HPDE6-E6E7 (cell line): Measurements from ENCODE around the gene DERL3.
A peak's percentile ranks its signal among the peaks of the same experiment; 100 is the strongest.

ENCODE experiments used
- DNase-seq: peaks from one replicate; pipeline ENCODE4 v3.0.0; 2011; ENCODE audit warnings: missing footprints; ENCODE audit errors: extremely low spot score

DERL3 gene

DNA sequence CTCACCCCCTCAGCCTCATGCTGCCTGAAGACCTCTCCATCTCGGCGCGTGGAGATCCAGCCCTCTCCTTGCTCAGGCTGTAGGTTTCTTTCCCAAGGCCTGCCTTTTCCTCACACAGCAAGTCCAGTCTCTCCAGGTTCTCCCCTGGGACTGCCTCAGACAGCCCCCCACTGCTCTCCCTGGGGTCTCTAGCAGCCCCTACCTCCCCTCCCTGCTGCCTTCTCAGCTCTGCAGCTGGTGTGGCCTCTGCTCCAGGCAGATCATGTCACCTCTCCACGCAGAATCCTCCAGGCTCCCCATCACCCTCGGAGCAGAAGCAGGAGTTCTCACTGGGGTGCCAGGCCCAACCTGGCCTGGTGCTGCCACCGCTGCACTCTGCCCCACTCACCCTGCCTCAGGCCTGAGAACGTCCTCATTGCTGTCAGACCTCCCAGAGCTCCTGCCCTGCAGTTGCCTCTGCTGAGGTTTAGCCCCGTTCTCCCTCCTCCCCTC lies 36.9 kb downstream of the DERL3 start:
- DNase-seq, result no peak

DNA sequence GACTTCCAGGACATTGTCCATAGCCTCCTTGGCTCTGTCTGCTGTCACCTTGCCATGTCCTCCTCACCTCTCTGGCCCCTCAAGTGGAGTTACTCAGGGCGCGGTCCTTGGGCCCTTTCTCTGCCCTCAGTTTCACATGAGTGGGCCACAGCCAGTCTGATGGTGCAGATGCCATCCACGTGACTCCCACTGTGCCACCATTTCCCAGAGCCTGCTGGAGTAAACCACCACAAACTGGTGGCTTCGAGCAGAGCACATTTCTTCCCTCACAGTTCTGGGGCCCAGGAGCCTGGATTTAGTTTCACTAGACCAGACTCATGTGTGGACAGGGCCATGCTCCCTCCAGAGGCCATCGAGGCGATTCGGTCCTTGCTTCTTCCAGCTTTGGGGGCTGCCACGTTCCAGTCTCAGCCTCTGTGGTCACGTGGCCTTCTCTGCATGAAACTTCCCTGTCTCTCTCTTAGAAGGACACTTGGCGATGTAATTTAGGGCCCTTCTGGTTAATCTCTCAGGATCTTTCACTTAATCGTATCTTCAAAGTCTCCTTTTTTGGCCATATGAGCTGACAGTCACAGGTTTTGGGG lies 37.5 kb downstream of the DERL3 start:
- no peak for DNase-seq

GRCh38 chr22:23800297-23801237 lies 38.2 kb downstream of the DERL3 start:
- DNase-seq, result no peak

- DNase-seq, result no peak
Measured at GRCh38 chr22:23796461-23796860, 42.3 kb downstream of the DERL3 start.

- DNase-seq, result no peak
Measured at GRCh38 chr22:23793326-23793725, 45.5 kb downstream of the DERL3 start.

- no peak for DNase-seq
Measured at GRCh38 chr22:23791738-23792645, 46.8 kb downstream of the DERL3 start.

DNA sequence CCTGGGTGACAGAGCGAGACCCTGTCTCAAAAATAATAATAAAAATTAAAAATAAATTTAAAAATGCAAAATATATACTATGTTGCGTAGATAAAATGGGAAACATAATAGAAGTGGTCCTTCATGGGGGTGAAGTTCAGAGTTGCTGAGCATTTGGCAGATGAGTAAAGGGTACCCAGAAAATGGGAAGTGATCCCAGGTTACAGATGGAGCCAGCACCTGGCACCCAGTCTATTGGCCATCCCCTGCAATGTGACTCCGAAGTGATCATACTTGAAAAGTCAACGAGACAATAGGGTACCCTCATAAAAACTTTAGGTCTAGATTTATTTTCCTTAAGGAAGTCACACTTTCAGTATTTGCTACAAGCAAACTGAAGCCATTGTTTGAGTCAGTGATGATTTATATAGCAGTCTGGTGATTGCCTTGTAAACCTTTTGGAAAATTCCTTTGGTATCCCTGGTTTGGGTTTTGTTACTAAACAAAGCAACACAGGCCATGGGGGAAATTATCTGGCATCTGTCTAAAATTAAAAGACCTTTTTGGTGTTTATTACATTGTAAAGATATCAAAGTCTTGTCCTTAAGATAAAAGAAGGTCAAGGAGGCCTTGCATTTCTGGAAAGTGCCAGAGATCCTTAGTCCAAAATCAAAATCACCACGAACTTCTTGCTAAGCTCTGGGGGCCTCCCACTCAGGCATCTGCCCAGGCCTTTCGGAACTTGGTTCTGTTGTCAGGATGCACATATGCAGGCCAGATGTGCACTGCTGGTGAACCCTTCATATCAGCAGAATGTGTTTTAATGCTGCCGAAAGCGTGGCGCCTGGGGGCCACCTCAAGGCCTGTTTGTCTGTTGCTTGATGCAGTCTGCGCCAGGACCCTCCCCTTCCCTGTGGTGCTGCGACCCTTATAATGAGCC lies 47.7 kb downstream of the DERL3 start:
- DNase-seq, result no peak

DNA sequence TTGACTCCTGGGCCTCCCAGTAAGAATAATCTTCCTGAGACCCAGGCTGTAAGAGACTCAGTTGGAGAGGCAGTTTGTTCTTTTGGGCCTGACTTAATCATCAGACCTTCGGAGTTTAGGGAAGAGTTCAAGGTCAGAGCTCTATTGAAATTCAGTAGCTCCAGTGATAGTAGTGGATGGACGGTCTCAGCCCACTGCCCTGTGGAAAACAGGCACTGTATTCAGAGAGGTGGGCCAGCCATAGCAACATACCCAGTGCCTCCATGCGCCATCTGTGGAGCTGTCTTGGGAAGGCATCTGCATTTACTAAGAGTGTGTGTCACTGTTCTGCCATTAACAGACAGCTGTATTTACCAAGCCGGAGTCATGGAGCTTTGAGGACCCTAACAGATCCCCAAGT lies 49.2 kb downstream of the DERL3 start:
- no peak for DNase-seq

- no peak for DNase-seq
Measured at GRCh38 chr22:23789121-23789520, 49.7 kb downstream of the DERL3 start.

DNA sequence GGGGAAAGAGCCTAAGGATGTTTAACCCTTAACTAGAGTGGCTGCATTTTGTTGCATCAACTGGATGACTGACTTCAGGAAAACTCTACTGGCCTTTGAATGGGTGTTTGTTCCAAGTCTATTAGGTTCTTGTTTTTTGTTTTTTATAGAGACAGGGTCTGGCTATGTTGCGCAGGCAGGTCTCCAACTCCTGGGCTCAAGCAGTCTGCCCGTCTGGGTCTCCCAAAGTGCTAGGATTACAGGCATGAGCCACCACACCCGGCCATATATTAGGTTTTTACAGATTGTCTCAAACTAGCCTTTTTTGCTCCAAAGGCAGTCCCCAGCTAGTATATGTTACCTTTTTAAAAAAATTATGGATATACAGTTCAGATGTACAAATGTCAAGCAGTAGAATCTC lies 50.9 kb downstream of the DERL3 start:
- DNase-seq, result no peak

DNA sequence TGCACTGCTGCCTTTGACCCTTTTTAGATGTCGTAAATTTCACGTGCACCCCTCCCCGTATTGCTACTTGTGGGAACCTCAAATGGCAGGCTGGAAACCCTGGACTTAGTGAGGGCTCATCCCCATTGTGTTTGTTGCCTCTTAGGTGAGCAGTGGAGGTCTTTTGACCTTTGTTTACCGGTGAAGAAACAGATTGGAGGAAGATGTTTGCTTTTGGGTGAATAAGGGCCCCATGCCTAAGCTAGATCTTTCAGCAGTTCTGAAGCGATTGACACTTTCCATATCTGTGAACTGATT lies 51.3 kb downstream of the DERL3 start:
- DNase-seq, result no peak

DNA sequence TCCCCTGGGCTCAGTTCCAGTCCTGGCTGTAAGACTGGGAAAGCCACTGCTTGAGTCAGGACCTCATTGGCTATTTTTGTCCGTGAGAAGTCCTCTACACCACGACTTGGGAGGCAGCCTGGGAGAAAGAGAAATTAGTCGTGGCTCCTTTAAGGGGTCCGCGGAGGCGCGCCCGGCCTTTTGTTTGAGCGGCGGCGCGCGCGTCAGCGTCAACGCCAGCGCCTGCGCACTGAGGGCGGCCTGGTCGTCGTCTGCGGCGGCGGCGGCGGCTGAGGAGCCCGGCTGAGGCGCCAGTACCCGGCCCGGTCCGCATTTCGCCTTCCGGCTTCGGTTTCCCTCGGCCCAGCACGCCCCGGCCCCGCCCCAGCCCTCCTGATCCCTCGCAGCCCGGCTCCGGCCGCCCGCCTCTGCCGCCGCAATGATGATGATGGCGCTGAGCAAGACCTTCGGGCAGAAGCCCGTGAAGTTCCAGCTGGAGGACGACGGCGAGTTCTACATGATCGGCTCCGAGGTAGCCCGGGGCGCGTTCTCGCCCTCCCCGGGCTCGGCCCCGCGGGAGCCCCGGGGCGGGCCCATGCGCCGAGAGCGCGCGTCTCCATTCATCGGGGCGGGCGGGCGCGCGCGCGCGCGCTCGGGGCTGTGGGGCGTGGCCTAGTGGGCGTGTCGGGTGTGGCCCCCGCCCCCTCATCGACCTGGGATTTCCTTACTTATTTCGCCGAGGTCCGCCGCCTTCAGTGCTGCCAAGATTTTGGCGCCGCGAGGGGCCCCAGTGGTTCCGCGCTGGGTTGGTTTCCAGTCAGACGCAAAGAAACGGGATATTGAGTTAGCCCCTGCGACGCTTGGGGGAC lies 51.8 kb downstream of the DERL3 start, which contains the start of gene SMARCB1:
Gene SMARCB1 (plus strand): TSS at position 215 of the 848 bp plus-strand sequence. CDS start 204 bp downstream, at position 419.
- peak; percentile 83 for DNase-seq

- DNase-seq, result no peak
Measured at GRCh38 chr22:23786261-23786710, 52.5 kb downstream of the DERL3 start.
